ENCODE results near the gene PARP12. TPM values are rescaled to one million over a fixed set of nuclear protein-coding genes. Genes with fewer than 3 reads are reported as not detected.

PARP12 gene
- total RNA-seq, 4 donors from 2014 or later, result 121 to 184 (median 156) TPM

GRCh38 chr7:139989366-139990141 is 73.2 kb downstream of the PARP12 start:
- Histone ChIP-seq H3K27me3 (no peaks in the 10 kb centered on the region), H3K4me3 (no peak overlapping the region), H3K36me3 (no peaks in the 10 kb centered on the region), H3K27ac (no peak overlapping the region), H3K4me1 (no peaks in the 10 kb centered on the region), H3K9me3 (no peaks in the 10 kb centered on the region)
- no peak for DNase-seq
- TF ChIP-seq CTCF (IDR thresholded peaks at IDR 0.05) (no peak), POLR2A (IDR thresholded peaks at IDR 0.05) (no peak)

- H3K9me3 ChIP-seq, result no peaks in the 10 kb centered on the region
- no peaks in the 10 kb centered on the region for H3K36me3 ChIP-seq
- no peaks in the 10 kb centered on the region for H3K4me1 ChIP-seq
- TF ChIP-seq CTCF (IDR thresholded peaks at IDR 0.05), result no peak
- TF ChIP-seq POLR2A (IDR thresholded peaks at IDR 0.05), result no peak
- H3K4me3 ChIP-seq, result no peak overlapping the region
- no peaks in the 10 kb centered on the region for H3K27me3 ChIP-seq
- no peak for DNase-seq
- H3K27ac ChIP-seq, result no peak overlapping the region
Measured at GRCh38 chr7:139987691-139988516, 74.8 kb downstream of the PARP12 start.

- no peak overlapping the region for H3K27ac ChIP-seq
- H3K27me3 ChIP-seq, result no peaks in the 10 kb centered on the region
- H3K36me3 ChIP-seq, result no peaks in the 10 kb centered on the region
- no peak for TF ChIP-seq CTCF (IDR thresholded peaks at IDR 0.05)
- TF ChIP-seq POLR2A (IDR thresholded peaks at IDR 0.05), result no peak
- DNase-seq, result no peak
- H3K9me3 ChIP-seq, result no peaks in the 10 kb centered on the region
- no peak overlapping the region for H3K4me3 ChIP-seq
- no peaks in the 10 kb centered on the region for H3K4me1 ChIP-seq
Measured at GRCh38 chr7:139985811-139986210, 76.9 kb downstream of the PARP12 start.

DNA sequence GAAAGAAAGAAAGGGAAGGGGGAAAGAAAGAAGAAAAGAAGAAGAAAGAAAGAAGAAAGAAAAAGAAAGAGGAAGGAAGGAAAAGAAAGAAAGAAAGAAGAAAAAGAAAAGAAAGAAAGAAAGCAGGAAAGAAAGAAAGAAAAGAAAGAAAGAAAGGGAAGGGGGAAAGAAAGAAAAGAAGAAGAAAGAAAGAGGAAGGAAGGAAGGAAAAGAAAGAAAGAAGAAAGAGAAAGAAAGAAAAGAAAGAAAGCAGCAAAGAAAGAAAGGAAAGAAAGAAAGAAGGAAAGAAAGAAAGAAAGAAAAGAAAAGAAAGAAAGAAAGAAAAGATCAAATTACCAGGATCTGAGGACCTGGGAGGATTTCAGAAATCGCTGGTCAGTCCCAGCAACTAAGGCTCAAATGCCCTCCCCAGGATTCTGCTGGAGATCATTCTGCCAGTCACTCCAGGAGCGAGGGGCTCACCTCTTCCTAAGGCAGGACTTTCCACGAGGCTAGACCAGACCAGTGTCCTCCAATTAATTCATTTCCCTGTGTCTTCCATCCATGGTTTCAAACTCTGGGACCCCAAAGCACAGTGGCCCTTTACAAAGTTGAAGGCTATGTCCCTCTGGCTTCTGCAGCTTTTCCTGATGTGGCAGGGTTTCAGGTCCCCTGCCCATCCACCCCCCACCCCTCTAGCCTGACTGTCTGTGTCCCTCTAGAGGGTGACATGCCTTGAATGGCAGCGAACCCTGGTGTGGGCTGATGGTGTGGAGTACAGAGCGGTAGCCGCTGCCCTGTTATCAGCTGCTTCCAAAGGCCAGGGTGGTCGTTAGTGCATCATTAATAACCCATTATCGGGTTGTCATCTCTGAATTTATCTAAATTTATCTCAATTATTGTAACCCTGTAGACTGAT is 77.9 kb downstream of the PARP12 start:
- Histone ChIP-seq H3K4me3 (no peak overlapping the region), H3K27ac (no peak overlapping the region), H3K4me1 (no peaks in the 10 kb centered on the region), H3K9me3 (no peaks in the 10 kb centered on the region), H3K27me3 (no peaks in the 10 kb centered on the region), H3K36me3 (no peaks in the 10 kb centered on the region)
- no peak for DNase-seq
- TF ChIP-seq POLR2A (IDR thresholded peaks at IDR 0.05), result no peak

- H3K36me3 ChIP-seq, result no peaks in the 10 kb centered on the region
- H3K27ac ChIP-seq, result no peak overlapping the region
- DNase-seq, result no peak
- H3K4me3 ChIP-seq, result no peak overlapping the region
- no peaks in the 10 kb centered on the region for H3K9me3 ChIP-seq
- H3K27me3 ChIP-seq, result no peaks in the 10 kb centered on the region
- no peak for TF ChIP-seq CTCF (IDR thresholded peaks at IDR 0.05)
- no peak for TF ChIP-seq POLR2A (IDR thresholded peaks at IDR 0.05)
- no peaks in the 10 kb centered on the region for H3K4me1 ChIP-seq
Measured at GRCh38 chr7:139982927-139983920, 79.5 kb downstream of the PARP12 start.
